ENCODE data around the gene MED13.
"Not testable (repeated sequence)": the region's sequence is repeated elsewhere in the genome, so short reads cannot be mapped to it uniquely, and the experiment has no call there.

MED13 gene

DNA sequence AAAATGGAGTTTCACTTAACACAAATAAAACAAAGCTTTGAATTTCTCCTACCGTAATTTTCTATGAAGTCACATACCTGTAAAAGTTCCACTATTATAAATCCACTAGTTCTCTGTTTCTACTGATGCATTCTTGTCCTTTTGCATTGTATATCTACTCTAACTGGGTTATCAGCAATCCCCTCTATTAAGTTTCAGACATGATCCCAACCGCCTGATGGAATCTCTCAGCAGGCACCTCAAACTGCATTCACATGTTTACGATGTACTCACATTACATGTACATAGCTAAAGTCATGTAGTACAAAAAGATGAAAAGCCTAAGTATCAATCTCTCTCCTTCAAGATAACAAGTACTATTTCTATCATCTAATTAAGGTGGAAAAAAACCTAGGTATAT, 64.9 kb downstream of the MED13 start:
- TF ChIP-seq CTCF (IDR thresholded peaks at IDR 0.05; ENCODE audit: low read depth, low read length) = no peak
- TF ChIP-seq MYC (IDR thresholded peaks at IDR 0.05; ENCODE audit: low read depth, low read length) = no peak
- no peak for TF ChIP-seq POLR2A (IDR thresholded peaks at IDR 0.05; ENCODE audit: extremely low read depth, insufficient read length)
- no peak for TF ChIP-seq MAX (IDR thresholded peaks at IDR 0.05; ENCODE audit: low read depth, low read length)
- no peak for DNase-seq (ENCODE audit: low read depth)
- no peak overlapping the region for H3K4me3 ChIP-seq (ENCODE audit: low read depth, low read length)

- DNase-seq (ENCODE audit: low read depth) = not testable (repeated sequence)
These were observed 66.5 kb downstream of the MED13 start for GRCh38 chr17:61998534-61998933.

GRCh38 chr17:61997664-61998063, 67.4 kb downstream of the MED13 start:
- H3K4me3 ChIP-seq (ENCODE audit: low read depth, low read length) = no peak overlapping the region
- no peak for DNase-seq (ENCODE audit: low read depth)
- no peak for TF ChIP-seq MYC (IDR thresholded peaks at IDR 0.05; ENCODE audit: low read depth, low read length)
- TF ChIP-seq POLR2A (IDR thresholded peaks at IDR 0.05; ENCODE audit: extremely low read depth, insufficient read length) = no peak
- TF ChIP-seq MAX (IDR thresholded peaks at IDR 0.05; ENCODE audit: low read depth, low read length) = no peak
- TF ChIP-seq CTCF (IDR thresholded peaks at IDR 0.05; ENCODE audit: low read depth, low read length) = no peak

More at GRCh38 chr17:61998534-61998933, 66.5 kb downstream of the MED13 start:
- not testable (repeated sequence) for H3K4me3 ChIP-seq (ENCODE audit: low read depth, low read length)

- no peak for DNase-seq (ENCODE audit: low read depth)
- no peak for TF ChIP-seq MYC (IDR thresholded peaks at IDR 0.05; ENCODE audit: low read depth, low read length)
- TF ChIP-seq CTCF (IDR thresholded peaks at IDR 0.05; ENCODE audit: low read depth, low read length) = no peak
- TF ChIP-seq POLR2A (IDR thresholded peaks at IDR 0.05; ENCODE audit: extremely low read depth, insufficient read length) = no peak
- no peak for TF ChIP-seq MAX (IDR thresholded peaks at IDR 0.05; ENCODE audit: low read depth, low read length)
- H3K4me3 ChIP-seq (ENCODE audit: low read depth, low read length) = no peak overlapping the region
These were observed 68.0 kb downstream of the MED13 start for GRCh38 chr17:61996916-61997605.

DNA sequence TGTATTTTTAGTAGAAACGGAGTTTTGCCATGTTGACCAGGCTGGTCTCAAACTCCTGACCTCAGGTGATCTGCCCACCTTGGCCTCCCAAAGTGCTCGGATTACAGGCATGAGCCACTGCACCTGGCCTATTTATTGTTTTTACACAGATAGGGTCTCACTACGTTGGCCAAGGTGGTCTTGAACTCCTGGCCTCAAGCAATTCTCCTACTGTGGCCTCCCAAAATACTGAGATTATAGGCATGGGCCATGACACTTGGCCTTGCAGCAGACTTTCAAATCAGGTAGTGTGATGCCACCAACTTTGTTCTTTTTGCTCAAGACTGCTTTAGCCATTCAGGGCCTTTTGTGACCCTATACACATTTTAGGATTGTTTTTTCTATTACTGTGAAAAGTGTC, 75.6 kb downstream of the MED13 start:
- no peak for DNase-seq (ENCODE audit: low read depth)
- no peak overlapping the region for H3K4me3 ChIP-seq (ENCODE audit: low read depth, low read length)
- TF ChIP-seq MAX (IDR thresholded peaks at IDR 0.05; ENCODE audit: low read depth, low read length) = no peak
- TF ChIP-seq CTCF (IDR thresholded peaks at IDR 0.05; ENCODE audit: low read depth, low read length) = no peak
- no peak for TF ChIP-seq POLR2A (IDR thresholded peaks at IDR 0.05; ENCODE audit: extremely low read depth, insufficient read length)
- no peak for TF ChIP-seq MYC (IDR thresholded peaks at IDR 0.05; ENCODE audit: low read depth, low read length)

GRCh38 chr17:61986898-61987297, 78.2 kb downstream of the MED13 start:
- no peak for DNase-seq (ENCODE audit: low read depth)
- no peak overlapping the region for H3K4me3 ChIP-seq (ENCODE audit: low read depth, low read length)
- no peak for TF ChIP-seq CTCF (IDR thresholded peaks at IDR 0.05; ENCODE audit: low read depth, low read length)
- TF ChIP-seq POLR2A (IDR thresholded peaks at IDR 0.05; ENCODE audit: extremely low read depth, insufficient read length) = no peak
- no peak for TF ChIP-seq MYC (IDR thresholded peaks at IDR 0.05; ENCODE audit: low read depth, low read length)
- TF ChIP-seq MAX (IDR thresholded peaks at IDR 0.05; ENCODE audit: low read depth, low read length) = no peak
